Small intestine (tissue), 7 donors: ENCODE results near the gene SHPK. TPM values are rescaled to one million over a fixed set of nuclear protein-coding genes. Genes with fewer than 3 reads are reported as not detected.

Source experiments
- DNase-seq, 2 donors: peaks; one replicate each; pipeline versions ENCODE4 v3.0.0 to v3.0.0-alpha.2; 2013
- FAIRE-seq: peaks from 2 replicates; lab custom pipeline; 2012; peaks lifted over from hg19 to GRCh38; lab: Jason Lieb, UNC
- H3K27ac ChIP-seq, 3 donors: one replicate each; pipeline ENCODE4 v1.5.1; 2013; ENCODE audit warnings: low read length in 2 of 3, mild to moderate bottlenecking in 2 of 3, control low read depth in 1 of 3, inconsistent platforms in 1 of 3, low read depth in 1 of 3, moderate library complexity in 1 of 3
- H3K27me3 ChIP-seq, 3 donors: one replicate each; pipeline ENCODE4 v1.6.1; 2013; ENCODE audit warnings: low read length in 3 of 3, inconsistent platforms in 1 of 3; ENCODE audit not compliant: control insufficient read depth in 3 of 3, insufficient read depth in 3 of 3
- H3K36me3 ChIP-seq, 3 donors: one replicate each; pipeline ENCODE4 v1.6.1; 2013; ENCODE audit warnings: low read length in 3 of 3, inconsistent platforms in 1 of 3, low read depth in 1 of 3, mild to moderate bottlenecking in 1 of 3, moderate library complexity in 1 of 3; ENCODE audit not compliant: control insufficient read depth in 3 of 3, insufficient read depth in 2 of 3
- H3K4me1 ChIP-seq, 3 donors: one replicate each; pipeline ENCODE4 v1.6.1; 2013; ENCODE audit warnings: low read length in 2 of 3, inconsistent platforms in 1 of 3, low read depth in 1 of 3, mild to moderate bottlenecking in 1 of 3, moderate library complexity in 1 of 3; ENCODE audit not compliant: control insufficient read depth in 3 of 3, insufficient read depth in 2 of 3
- H3K4me3 ChIP-seq, 3 donors: one replicate each; pipeline ENCODE4 v1.5.1; 2013; ENCODE audit warnings: low read length in 3 of 3, control low read depth in 1 of 3, inconsistent platforms in 1 of 3, low read depth in 1 of 3, mild to moderate bottlenecking in 1 of 3, moderate library complexity in 1 of 3
- H3K9me3 ChIP-seq, 2 donors: one replicate each; pipeline ENCODE4 v1.6.1; 2013; ENCODE audit warnings: low read depth in 1 of 2, low read length in 1 of 2; ENCODE audit not compliant: control insufficient read depth in 2 of 2, insufficient read depth in 1 of 2
- WGBS, 3 donors: extraction: QIAGEN DNeasy Blood & Tissue Kit; methylation state at CpG; one replicate each; pipeline ENCODE4 v1.1.7; 2013; 5-methylcytosine and 5-hydroxymethylcytosine counted together
- polyA plus RNA-seq, 4 donors: library from polyadenylated mRNA; stranded (reverse) in 3 of 4; unstranded in 1 of 4; fragments of 200-250 nt in 3 of 4; fragments of 120-200 nt in 1 of 4; gene quantifications; one replicate each; pipeline versions ENCODE4 v1.2.1 to v1.2.3, GENCODE V29; 2013
- donor health status: healthy with polysubstance abuse.
- donor health status: control.
- donor health status: control.
- donor health status: Bipolar disorder and iron deficiency.
- donor health status: healthy.

The SHPK gene
- polyA plus RNA-seq, 4 donors, result 12.7 to 21.9 (median 18.1) TPM

DNA sequence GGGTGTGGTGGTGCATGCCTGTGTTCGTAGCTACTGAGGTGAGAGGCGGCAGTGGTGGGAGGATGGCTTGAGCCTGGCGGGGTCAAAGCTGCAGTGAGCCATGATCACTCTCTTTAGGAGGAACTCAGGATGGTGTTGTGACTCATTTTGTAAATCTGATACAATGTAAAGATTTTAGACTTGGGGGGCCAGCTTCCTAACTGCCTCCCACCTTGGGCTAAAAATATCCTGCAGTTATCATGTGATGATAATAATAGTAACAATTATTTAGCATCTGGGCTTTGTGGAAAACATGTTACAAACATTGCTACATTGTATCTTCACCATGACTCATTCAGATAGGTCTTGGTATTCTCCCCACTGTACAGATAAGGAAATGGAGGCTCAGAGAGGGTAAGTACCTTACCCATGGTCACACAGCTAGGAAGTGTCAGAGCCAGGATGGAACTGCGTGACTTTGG lies 7.9 kb upstream of the SHPK start:
- Histone ChIP-seq H3K4me1 (no peaks in the 10 kb centered on the region), H3K4me3 (no peak overlapping the region), H3K27me3 (no peaks in the 10 kb centered on the region), H3K9me3 (no peaks in the 10 kb centered on the region), H3K36me3 (peaks cover 0 to 67% (median 0%) of the 10 kb centered on the region in 3 donors), H3K27ac (no peak overlapping the region)
- DNase-seq (no peak), FAIRE-seq (no peak)
- WGBS, 3 donors, result 85 to 90% (median 88%) methylated on average over 4 of the region's 4 CpGs

DNA sequence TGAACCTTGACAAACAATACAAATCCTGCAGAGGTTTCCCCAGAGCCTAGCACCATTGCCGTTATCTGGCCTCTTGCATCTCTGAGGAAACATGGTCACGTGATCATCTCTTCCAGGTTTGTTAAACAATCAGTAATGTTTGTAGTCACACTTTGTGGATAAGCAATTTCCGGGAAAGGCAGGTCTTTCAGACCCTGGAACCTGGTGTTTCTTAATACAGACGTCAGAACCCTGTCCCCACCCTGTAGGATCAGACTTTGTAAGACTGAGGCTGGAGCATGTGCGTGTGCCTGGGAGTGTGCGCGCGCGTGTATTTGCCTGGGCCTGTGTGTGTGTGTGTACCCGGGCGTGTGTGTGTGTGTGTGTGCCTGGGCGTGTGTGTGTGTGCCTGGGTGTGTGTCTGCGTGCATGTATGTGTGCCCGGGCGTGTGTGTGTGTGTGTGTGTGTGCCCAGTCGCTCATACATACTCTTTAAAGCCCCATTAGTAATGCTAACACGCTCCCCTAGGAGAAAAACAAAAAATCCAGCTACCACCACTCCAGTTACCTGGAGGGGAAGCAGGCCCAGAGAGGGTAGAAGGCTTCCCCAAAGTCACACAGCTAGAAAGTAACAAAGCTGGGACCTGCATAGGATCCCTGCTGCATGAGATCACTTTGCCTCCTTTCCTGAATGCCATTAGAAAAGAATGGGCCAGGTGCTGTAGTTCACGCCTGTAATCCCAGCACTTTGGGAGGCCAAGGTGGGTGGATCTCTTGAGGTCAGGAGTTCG lies 5.9 kb upstream of the SHPK start:
- 83 to 87% (median 84%) methylated on average over 16 to 19 of the region's 19 CpGs for WGBS, 3 donors
- peaks cover 0 to 58% (median 0%) of the 10 kb centered on the region in 3 donors for H3K36me3 ChIP-seq
- H3K27ac ChIP-seq, result no peak overlapping the region
- no peaks in the 10 kb centered on the region for H3K9me3 ChIP-seq
- DNase-seq (peak in 1 of 2 donors; percentile 57), FAIRE-seq (no peak)
- no peaks in the 10 kb centered on the region for H3K4me1 ChIP-seq
- no peak overlapping the region for H3K4me3 ChIP-seq
- no peaks in the 10 kb centered on the region for H3K27me3 ChIP-seq

DNA sequence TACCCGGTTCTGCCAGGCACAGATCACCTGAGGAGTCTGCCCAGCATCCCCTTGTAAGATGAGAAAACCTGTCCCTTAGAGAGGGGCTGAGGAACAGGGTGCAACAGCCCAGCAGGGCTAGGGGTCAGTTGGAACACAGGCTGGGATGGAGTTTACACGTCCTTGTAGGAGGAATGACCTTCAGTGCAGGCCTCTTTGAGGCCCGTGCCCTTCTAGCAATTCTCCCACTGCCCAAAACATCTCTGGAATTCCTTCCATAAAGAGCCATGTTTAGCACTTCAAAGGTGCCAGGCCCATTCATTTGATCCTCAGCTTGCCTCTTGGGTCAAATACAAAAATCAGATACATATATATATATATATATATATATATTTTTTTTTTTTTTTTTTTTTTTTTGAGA lies 5.0 kb upstream of the SHPK start:
- no peaks in the 10 kb centered on the region for H3K9me3 ChIP-seq
- no peak for FAIRE-seq

DNA sequence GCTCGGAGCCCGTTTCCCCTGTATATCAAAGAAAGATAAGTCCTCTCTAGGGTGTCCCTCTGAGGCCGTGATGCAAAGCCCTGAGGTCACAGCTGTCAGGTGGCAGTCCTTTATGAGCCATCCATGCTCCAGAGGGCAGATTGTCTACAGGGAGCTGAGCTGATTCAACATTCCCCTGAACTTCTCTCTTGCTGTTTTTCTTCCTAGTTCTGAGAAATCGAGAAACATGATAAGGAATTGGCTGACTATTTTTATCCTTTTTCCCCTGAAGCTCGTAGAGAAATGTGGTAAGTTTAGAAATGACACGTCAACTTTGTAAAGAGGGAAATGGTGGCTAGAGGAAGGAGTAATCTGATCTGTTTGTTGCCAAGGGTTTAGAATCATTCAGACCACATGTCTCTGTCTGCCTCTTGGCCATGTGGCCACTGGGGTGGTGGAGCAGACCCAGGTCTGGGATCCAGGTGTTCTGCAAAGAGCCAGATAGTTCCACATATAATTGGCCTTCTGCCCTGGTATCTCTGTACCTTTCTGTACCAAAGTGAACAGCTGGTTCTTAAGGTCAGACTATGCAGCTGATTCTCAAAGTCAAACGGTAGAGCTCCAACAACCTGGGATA lies 4.0 kb upstream of the SHPK start:
- H3K27ac ChIP-seq, result peak overlapping the region in 1 of 3 donors; percentile 20
- H3K36me3 ChIP-seq, result peaks cover 0 to 42% (median 0%) of the 10 kb centered on the region in 3 donors
- WGBS, 3 donors, result 55 to 67% (median 61%) methylated on average over 7 of the region's 7 CpGs
- no peaks in the 10 kb centered on the region for H3K27me3 ChIP-seq
- no peak for DNase-seq
- no peak for FAIRE-seq
- H3K4me3 ChIP-seq, result no peak overlapping the region
- no peaks in the 10 kb centered on the region for H3K4me1 ChIP-seq
- no peaks in the 10 kb centered on the region for H3K9me3 ChIP-seq

More for the DNA sequence above, 5.0 kb upstream of the SHPK start:
- no peak for DNase-seq
- Histone ChIP-seq H3K27ac (no peak overlapping the region), H3K4me3 (no peak overlapping the region), H3K36me3 (peaks cover 0 to 49% (median 0%) of the 10 kb centered on the region in 3 donors), H3K27me3 (no peaks in the 10 kb centered on the region), H3K4me1 (no peaks in the 10 kb centered on the region)
- 68 to 93% (median 81%) methylated on average over 3 of the region's 3 CpGs for WGBS, 3 donors

DNA sequence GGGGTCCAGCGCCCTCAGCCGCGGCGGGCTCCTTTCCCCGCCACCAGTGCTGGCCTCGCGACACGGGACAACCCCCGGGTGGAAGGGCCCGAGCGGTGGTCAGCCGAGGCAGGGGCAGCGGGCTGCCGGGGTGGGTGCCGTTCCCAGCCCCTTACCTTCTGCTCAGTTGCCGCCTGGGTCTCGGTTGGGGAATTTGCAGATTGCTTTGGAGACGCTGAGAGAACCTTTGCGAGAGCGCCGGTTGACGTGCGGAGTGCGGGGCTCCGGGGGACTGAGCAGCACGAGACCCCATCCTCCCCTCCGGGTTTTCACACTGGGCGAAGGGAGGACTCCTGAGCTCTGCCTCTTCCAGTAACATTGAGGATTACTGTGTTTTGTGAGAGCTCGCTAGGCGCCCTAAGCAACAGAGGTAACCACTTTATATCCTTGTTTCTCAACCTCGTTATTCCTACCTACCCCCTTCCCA lies 891 bp upstream of the SHPK start:
- H3K4me1 ChIP-seq, result peaks cover 0 to 2% (median 0%) of the 10 kb centered on the region in 3 donors
- WGBS, 3 donors, result 1 to 3% (median 1%) methylated on average over 31 of the region's 31 CpGs
- H3K4me3 ChIP-seq, result peak overlapping the region; percentile 72 to 93 (median 92)
- H3K27ac ChIP-seq, result peak overlapping the region; percentile 97 to 100 (median 98)
- FAIRE-seq, result no peak
- H3K36me3 ChIP-seq, result peaks cover 0 to 39% (median 0%) of the 10 kb centered on the region in 3 donors
- no peaks in the 10 kb centered on the region for H3K9me3 ChIP-seq
- no peaks in the 10 kb centered on the region for H3K27me3 ChIP-seq
- peak in 1 of 2 donors; percentile 16 for DNase-seq

DNA sequence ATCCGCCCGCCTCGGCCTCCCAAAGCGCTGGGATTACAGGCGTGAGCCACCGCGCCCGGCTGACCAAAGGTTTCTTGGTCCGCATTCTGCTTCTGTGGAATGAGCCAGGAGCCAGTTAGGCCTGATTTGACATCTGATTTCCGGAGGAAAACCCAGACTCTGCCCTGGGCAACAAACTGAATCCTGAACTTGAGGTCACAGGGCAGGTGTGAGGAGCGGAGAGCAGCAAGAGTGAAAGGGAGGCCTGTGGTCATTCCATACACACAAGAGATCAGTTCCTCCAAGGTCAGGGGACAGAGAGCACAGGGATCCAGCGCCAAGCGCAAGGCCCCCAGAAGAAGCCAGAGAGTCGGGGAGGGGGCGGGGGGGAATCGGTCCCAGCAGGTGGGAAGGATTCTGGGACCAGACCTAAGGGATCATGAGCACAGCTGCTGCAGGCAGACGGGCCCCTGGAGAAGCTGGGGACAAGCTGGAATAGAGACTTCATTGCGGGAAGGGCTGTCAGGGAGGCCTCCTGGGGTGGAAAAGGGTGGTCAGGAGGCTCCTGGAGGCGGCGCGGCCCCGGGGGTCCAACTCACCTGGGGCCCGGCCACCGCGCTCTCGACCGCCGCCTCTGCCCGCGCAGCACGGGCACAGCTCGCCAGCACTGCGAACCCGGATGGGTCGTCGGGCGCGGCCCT lies 436 bp downstream of the SHPK start:
- Histone ChIP-seq H3K27me3 (no peaks in the 10 kb centered on the region), H3K27ac (peak overlapping the region; percentile 92 to 98 (median 92)), H3K4me3 (peak overlapping the region; percentile 72 to 93 (median 92)), H3K36me3 (peaks cover 0 to 40% (median 0%) of the 10 kb centered on the region in 3 donors), H3K4me1 (peaks cover 0 to 2% (median 0%) of the 10 kb centered on the region in 3 donors), H3K9me3 (no peaks in the 10 kb centered on the region)
- WGBS, 3 donors, result 4 to 14% (median 11%) methylated on average over 30 to 38 of the region's 38 CpGs
- FAIRE-seq, result no peak
- DNase-seq, result peak; percentile 91 to 95

DNA sequence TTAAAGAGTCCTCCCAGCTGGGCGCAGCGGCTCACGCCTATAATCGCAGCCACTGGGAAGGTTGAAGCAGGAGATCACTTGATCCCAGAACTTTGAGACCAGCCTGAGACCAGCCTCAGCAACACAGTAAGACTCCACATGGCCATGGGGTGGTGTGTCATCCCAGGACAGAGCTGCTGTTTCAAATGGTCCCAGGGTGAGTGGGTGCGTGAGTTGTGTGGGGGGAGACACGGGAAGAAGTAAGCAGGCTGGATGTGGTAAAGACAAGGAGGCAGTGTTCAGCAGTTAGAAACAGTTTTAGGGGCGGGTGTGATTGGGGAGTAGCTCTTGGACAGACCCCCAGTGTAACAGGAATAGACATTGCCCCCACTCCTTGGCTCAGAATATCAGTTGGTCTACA lies 3.8 kb downstream of the SHPK start:
- H3K27me3 ChIP-seq, result no peaks in the 10 kb centered on the region
- DNase-seq (no peak), FAIRE-seq (no peak)
- H3K9me3 ChIP-seq, result no peaks in the 10 kb centered on the region
- peaks cover 0 to 2% (median 0%) of the 10 kb centered on the region in 3 donors for H3K4me1 ChIP-seq
- H3K36me3 ChIP-seq, result peaks cover 3 to 52% (median 13%) of the 10 kb centered on the region in 3 donors
- WGBS, 3 donors, result 96 to 99% (median 96%) methylated on average over 7 of the region's 7 CpGs
- H3K27ac ChIP-seq, result no peak overlapping the region
- no peak overlapping the region for H3K4me3 ChIP-seq

DNA sequence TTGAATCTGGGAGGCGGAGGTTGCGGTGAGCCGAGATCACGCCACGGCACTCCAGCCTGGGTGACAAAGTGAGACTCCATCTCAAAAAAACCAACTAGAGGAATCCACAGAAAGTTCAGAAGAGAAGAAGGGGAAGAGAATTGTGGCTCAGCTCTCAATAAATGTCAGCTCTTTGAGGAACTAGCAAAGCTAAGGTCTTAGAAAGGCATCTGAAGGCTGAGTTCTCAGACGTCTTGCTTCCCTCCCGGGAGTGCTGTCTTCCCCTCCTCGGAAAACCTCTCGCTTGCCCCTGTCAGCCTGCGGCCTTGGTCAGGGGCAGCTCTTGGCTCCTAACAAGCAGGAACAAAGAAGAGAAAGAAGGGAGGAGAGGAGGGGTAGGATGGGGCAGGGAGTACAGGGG lies 5.3 kb downstream of the SHPK start:
- Histone ChIP-seq H3K36me3 (peaks cover 3 to 60% (median 17%) of the 10 kb centered on the region in 3 donors), H3K27ac (no peak overlapping the region), H3K4me3 (no peak overlapping the region), H3K4me1 (peaks cover 0 to 2% (median 0%) of the 10 kb centered on the region in 3 donors), H3K9me3 (no peaks in the 10 kb centered on the region), H3K27me3 (no peaks in the 10 kb centered on the region)
- WGBS, 3 donors, result 90 to 95% (median 94%) methylated on average over 10 of the region's 10 CpGs
- no peak for DNase-seq
- FAIRE-seq, result no peak
